Retinal pigment epithelial cell (primary cell): ENCODE results near the gene CCM2.

Experiments used
- DNase-seq: peaks from one replicate; pipeline ENCODE4 v3.0.0-alpha.2; 2010; ENCODE audit warnings: low read depth
- H3K4me3 ChIP-seq: 2 replicates; pipeline ENCODE4 v1.5.1; 2011; ENCODE audit warnings: mild to moderate bottlenecking, low read length, control low read depth, moderate library complexity
- TF ChIP-seq, protein P1 (sequence below): conservative IDR thresholded peaks from 2 replicates; pipeline ENCODE4 v1.5.1; 2011; ENCODE audit warnings: low read depth, low read length, control low read depth, inconsistent platforms

The CCM2 gene

DNA sequence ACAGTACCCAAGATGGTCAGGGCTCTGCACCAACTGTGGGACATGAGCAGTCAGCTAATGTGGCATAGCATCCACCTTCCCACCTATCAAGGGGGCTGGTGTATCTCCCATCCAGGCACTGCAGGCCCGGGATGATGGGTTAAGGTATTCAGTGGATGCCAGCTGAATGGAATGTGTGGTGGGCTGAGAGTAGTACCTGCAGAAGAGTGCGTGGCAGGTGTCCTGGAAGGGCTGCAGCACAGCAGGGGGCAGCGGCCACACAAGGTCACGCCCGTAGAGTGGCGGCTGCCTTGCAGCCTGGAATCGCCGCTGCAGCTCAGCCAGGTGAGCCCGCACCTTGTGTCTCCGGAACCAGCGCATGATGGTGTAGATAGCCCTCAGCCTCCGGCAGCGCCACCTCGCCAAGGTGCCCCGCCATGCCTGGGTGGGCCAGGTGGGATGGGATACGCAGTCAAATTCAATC lies 34.5 kb upstream of the CCM2 start:
- H3K4me3 ChIP-seq, result no peak overlapping the region
- no peak for DNase-seq
- TF ChIP-seq, protein P1, sequence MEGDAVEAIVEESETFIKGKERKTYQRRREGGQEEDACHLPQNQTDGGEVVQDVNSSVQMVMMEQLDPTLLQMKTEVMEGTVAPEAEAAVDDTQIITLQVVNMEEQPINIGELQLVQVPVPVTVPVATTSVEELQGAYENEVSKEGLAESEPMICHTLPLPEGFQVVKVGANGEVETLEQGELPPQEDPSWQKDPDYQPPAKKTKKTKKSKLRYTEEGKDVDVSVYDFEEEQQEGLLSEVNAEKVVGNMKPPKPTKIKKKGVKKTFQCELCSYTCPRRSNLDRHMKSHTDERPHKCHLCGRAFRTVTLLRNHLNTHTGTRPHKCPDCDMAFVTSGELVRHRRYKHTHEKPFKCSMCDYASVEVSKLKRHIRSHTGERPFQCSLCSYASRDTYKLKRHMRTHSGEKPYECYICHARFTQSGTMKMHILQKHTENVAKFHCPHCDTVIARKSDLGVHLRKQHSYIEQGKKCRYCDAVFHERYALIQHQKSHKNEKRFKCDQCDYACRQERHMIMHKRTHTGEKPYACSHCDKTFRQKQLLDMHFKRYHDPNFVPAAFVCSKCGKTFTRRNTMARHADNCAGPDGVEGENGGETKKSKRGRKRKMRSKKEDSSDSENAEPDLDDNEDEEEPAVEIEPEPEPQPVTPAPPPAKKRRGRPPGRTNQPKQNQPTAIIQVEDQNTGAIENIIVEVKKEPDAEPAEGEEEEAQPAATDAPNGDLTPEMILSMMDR, result no peak

DNA sequence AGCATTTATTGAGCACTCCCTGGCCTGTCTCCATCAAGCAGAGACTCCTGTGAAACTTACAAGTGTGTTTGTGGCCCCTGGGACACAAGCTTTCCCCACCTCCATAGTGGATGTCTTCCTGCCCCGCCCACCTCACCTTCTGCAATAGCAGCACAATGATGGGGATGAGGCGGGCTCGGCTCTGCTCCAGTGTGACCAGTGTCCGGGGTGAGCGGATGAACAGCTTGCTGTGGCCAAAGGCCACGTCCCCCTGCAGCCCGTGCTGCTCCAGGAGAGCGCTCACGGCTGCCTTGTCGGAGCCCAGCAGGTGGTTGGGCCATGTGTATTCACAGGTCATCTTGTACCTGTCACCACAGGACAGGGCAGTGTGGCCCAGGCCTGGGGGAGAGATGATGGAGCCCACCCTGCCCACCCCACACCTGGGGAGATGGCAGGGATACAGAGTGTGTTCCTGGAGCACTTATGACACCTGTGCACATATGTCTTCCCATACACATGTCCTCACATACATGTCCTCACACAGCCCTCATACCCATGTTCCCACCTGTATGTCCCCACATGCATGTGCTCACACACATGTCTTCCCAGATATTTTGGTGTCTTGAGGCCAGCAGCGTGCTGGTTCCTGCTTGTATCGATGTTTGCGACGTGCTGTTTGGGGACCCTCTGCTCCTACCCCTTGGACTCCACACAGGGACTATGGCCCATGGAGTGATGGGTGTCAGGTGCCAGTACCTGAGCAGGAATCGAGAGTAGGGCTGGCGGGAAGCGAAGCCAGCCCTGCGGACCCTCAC lies 33.9 kb upstream of the CCM2 start:
- DNase-seq, result no peak
- TF ChIP-seq, protein P1, result no peak
- no peak overlapping the region for H3K4me3 ChIP-seq

DNA sequence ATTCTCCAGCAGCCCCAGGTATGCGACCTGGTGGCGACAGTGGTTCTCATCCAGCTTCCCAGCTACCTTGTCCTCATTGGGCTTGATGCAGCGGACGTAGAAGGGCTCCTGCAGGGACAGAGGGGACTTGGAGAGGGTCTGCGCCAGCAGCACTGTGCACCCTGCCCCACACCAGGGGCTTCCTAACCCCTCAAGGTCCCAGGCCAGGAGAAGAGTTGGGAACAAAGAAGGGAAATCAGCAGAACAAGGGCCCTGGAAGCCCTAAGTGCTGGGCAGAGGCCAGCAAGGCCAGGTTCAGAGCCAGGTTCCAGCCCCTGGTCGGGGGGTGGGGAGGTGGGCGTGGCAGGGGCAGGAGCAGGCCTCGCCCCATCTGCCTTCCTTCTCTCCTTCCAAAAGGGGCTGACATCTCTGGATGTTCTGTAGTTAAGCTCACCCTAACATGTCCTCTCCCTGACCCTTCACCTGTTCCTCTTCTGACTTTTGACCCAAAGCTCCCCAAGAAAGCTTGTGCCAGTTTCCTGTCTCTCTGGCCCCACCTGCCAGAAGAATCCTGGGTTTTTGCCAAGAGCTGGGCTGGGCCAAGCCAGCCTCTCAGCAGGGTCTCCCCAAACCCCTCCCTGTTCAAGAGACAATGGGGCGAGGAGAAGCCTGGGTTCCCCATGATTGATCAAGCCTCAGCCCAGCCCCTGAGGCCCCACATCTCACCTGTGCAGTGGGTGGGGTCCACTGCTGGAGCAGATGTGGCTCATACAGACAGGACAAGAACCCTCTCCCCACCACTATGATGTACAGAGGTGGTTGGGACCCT lies 33.1 kb upstream of the CCM2 start:
- DNase-seq, result no peak
- H3K4me3 ChIP-seq, result no peak overlapping the region
- TF ChIP-seq, protein P1, result no peak

DNA sequence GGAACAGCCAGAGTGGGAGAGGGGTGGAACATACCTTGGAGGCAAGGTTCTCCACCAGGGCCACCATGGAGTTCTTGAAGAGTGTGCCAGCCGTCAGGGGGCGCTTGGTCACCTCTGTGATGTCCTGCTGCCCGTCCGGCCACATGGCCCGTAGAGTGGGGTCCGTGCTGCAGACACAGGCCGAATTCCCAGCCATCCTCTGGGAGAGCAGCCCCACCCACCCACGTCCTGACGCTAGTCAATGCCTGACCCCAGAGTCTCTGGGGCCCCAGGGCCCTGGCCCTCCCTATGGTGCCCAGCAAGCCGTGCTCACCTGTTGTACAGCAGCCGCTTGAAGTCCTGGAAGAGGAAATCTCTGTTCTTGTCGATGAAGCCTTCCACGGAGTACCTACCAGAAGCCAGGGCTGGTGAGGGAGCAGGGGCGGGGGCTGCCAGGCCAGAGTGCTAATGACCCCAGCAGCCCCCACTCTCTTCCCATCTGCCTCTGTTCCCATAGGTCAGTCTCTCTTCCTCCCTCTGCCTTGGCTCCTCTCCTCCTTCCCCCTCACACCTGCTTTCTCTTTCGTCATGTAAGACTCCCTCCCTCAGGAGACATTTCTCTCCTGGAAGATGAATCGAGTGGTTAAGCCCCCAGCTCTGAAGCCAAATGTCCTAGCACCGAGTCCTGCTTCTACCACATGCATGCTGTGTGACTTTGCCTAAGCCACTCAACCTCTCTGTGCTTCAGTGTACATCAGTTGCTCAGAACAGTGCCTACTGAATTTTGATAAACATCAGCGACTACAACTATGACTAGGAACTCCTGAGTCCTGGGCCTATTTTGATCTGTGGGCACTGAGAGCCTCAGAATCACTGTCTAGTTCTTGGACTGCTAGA lies 32.2 kb upstream of the CCM2 start:
- DNase-seq, result no peak
- H3K4me3 ChIP-seq, result no peak overlapping the region

DNA sequence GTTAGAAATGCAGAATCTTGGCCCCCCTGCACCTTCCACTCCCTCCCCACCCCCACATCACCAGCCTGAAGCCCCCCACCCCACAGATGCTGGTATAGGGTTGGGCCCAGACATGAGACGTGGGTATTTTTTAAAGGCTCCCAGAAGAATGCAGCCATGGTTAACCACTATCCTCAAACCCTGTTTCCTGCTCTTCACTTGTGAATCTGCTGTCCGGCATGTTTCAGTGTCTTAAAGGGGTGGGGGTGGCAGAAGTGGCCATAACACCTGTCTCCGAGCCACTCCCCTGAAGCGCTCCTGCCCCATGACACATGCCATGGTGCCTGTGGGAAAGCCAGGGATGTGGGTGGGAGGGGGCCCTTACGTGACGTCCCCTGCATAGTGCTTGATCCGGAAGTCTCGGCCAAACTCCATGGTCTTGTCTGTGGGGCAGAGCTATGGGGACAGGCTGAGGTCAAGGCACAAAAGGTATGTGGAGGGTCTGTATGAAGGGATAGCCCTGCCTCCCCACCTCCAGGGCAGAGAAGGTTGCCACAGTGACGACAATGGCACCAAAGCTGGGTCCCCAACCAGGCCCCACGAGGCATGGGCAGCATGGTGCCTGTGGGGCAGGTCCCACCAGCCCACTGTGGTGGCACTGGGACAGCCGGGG lies 30.8 kb upstream of the CCM2 start:
- TF ChIP-seq, protein P1, result no peak
- DNase-seq, result no peak
- H3K4me3 ChIP-seq, result no peak overlapping the region

More for the DNA sequence above, 32.2 kb upstream of the CCM2 start:
- TF ChIP-seq, protein P1, result peak; percentile 44
